GM12875 (cell line): Measurements from ENCODE around the gene HPS4.

ENCODE experiments used
- H3K4me3 ChIP-seq: one replicate; pipeline ENCODE4 v1.5.1; 2011; ENCODE audit warnings: low read depth, low read length, control low read depth
- TF ChIP-seq, protein P1 (sequence below): IDR thresholded peaks from 2 replicates; pipeline ENCODE4 v1.5.1; 2011; ENCODE audit warnings: low read depth, mild to moderate bottlenecking, control low read depth, inconsistent platforms, low read length, moderate library complexity, borderline replicate concordance; ENCODE audit not compliant: insufficient read depth

HPS4 gene

DNA sequence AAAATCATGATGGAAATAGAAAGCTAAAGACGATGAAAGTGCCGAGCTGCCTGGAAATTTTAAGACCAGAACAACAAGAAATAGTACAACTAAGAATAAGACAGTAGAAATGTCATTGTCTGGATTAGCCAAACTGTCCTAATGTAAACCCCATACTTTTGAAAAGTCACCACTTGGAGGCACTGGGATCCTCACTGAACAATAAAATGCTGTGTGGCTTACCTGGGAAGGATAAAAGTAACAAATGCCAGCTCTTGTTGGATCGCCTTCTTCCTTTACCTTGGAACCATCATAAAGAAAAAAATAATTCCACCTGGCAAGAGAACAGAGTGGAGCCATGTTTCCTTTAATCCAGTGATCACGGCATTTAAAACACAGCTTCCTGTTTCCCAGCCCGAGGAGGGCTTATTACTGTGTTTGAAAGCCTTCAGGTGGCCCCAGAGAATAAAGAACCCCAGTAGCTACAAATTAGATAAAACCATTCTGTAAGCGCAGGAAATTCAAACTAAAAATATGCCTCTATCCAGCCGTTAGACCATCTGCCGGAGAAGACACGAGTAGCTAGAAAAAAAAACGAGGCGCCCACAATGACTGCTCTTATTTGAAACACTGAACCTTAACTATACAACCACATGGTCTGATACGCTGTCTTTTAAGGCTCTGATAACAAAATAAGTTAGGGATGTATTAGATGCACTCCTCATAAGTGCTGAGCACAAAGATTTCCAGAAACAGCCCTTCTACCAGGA, 4.4 kb downstream of the HPS4 start:
- TF ChIP-seq, protein P1, sequence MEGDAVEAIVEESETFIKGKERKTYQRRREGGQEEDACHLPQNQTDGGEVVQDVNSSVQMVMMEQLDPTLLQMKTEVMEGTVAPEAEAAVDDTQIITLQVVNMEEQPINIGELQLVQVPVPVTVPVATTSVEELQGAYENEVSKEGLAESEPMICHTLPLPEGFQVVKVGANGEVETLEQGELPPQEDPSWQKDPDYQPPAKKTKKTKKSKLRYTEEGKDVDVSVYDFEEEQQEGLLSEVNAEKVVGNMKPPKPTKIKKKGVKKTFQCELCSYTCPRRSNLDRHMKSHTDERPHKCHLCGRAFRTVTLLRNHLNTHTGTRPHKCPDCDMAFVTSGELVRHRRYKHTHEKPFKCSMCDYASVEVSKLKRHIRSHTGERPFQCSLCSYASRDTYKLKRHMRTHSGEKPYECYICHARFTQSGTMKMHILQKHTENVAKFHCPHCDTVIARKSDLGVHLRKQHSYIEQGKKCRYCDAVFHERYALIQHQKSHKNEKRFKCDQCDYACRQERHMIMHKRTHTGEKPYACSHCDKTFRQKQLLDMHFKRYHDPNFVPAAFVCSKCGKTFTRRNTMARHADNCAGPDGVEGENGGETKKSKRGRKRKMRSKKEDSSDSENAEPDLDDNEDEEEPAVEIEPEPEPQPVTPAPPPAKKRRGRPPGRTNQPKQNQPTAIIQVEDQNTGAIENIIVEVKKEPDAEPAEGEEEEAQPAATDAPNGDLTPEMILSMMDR = no peak
- H3K4me3 ChIP-seq = peak overlapping the region; percentile 27

DNA sequence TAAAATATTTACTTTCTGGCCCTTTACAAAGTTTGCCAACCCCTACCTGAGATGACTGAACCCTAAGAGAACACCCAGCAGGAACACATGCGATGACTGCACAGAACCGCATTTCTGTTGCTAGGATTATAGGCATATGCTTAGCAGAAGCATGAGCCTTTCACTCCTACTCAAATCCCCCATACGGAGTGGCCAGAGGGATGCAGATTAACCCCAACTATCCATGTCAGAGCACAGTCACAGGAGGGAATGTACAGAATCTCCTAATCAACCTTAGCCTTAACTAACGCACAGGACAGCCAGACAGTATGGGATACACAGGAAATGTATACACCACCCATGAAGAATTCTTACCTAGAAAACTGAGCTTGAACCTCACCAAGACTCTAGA, 6.2 kb downstream of the HPS4 start:
- TF ChIP-seq, protein P1 = no peak
- no peak overlapping the region for H3K4me3 ChIP-seq

- no peak overlapping the region for H3K4me3 ChIP-seq
Measured at GRCh38 chr22:26476705-26477340, 6.8 kb downstream of the HPS4 start.

DNA sequence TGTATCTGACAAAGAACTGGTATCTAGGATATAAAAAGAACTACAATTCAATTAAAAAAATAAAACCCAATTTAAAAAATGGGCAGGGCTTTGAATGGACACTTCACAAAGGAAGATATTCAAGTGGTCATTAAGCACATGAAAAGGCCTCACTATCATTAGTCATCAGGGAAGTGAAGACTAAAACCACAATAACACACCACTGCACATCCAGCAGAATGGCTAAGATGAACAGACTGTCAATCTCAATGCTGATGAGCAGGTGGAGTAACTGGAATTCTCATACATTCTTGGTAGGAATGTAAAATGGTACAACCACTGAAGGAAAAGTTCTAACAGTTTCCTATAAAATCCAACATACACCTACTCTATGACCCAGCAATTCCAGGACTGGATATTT, 8.9 kb downstream of the HPS4 start:
- TF ChIP-seq, protein P1 = no peak
- no peak overlapping the region for H3K4me3 ChIP-seq

More at GRCh38 chr22:26476705-26477340, 6.8 kb downstream of the HPS4 start:
- TF ChIP-seq, protein P1 = no peak

DNA sequence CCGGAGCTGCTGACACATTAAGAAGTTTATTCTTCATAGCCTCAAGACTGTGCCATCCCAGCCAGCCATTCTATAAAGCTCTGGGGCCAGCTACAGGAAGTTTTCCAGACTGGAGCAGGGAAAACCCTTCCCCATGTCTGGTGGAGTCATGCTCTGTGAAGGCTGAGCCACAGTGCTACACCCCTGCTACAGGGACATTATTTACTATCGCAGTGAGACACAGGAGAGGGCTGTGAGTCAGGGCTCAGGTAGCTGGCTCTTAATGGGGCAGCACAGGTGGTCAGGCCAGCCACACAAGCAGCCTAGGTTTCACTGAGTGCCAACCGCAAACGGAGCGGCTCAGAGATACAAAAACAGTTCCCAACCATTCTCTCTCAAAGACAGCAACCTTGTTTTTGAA, 12.1 kb downstream of the HPS4 start:
- no peak overlapping the region for H3K4me3 ChIP-seq

DNA sequence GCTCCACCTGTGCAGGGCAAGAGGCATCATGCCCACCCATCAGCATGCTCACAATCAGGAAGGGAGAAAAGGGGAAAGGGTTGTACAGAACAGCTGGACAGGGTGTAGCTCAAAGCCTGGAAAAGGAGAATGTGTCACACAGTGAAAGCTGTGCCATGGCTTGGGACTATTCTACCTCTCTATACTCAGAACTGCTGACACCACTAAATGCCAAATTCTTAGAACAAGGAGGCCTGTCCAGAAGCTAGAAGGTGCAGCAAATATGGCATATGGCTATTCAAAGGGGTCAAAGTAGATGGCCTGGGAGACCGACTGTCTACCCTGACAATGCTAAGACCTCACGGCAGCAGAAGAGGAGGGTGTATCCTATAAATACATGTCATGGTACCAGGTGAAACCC, 12.8 kb downstream of the HPS4 start:
- H3K4me3 ChIP-seq = no peak overlapping the region
- TF ChIP-seq, protein P1 = no peak

More for the DNA sequence above, 12.1 kb downstream of the HPS4 start:
- TF ChIP-seq, protein P1 = no peak

DNA sequence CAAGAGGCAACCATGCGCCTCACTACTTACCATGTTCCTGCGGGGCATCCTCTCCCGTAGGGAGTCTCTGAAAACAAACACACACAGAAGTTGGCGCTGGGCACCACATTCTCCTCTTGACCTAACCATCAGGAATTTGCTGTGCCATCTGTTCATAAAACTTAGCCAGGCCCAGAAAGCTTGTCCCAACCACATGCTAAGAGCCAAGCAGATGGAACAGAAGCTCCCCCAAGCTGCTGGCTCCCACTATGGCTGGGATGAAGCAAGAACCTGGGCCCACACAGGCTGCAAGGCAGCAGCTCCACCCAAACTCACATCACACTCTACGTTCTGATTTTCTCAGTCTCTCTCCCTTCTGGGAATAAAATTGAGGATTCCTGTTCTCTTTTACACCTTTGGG, 17.4 kb downstream of the HPS4 start:
- no peak overlapping the region for H3K4me3 ChIP-seq
- TF ChIP-seq, protein P1 = no peak
